HL-60/S4 (cell line): Measurements from ENCODE around the gene SND1.

Experiments used
- in situ Hi-C: fragments of 300-500 bp; cut with MboI; formaldehyde crosslinking; loops from 2 replicates; pipeline ENCODE4 v1.14.3; 2022; ENCODE audit warnings: low sequenced_read_pairs

The SND1 gene

GRCh38 chr7:128007303-128007680 lies 355.3 kb downstream of the SND1 start:
- in situ Hi-C loops = no loop called here

GRCh38 chr7:128008141-128008540 lies 356.1 kb downstream of the SND1 start:
- in situ Hi-C loops = no loop called here

- in situ Hi-C loops = no loop called here
These were observed 356.8 kb downstream of the SND1 start for GRCh38 chr7:128008744-128009143.

- in situ Hi-C loops = no loop called here
These were observed 358.6 kb downstream of the SND1 start for GRCh38 chr7:128010391-128011127.

- in situ Hi-C loops = no loop called here
These were observed 359.2 kb downstream of the SND1 start for GRCh38 chr7:128011131-128011661.

GRCh38 chr7:128014811-128015210 lies 362.8 kb downstream of the SND1 start:
- in situ Hi-C loops = no loop called here

- in situ Hi-C loops = no loop called here
These were observed 365.5 kb downstream of the SND1 start for GRCh38 chr7:128017460-128017859.

GRCh38 chr7:128017862-128018845 lies 366.2 kb downstream of the SND1 start:
- in situ Hi-C loops = no loop called here

GRCh38 chr7:128019288-128019687 lies 367.3 kb downstream of the SND1 start:
- in situ Hi-C loops = no loop called here

- in situ Hi-C loops = no loop called here
These were observed 368.2 kb downstream of the SND1 start for GRCh38 chr7:128020159-128020558.

- in situ Hi-C loops = no loop called here
These were observed 369.4 kb downstream of the SND1 start for GRCh38 chr7:128021366-128021765.

- in situ Hi-C loops = no loop called here
These were observed 370.9 kb downstream of the SND1 start for GRCh38 chr7:128022631-128023532.

GRCh38 chr7:128024151-128024550 lies 372.2 kb downstream of the SND1 start:
- in situ Hi-C loops = no loop called here

GRCh38 chr7:128025380-128025779 lies 373.4 kb downstream of the SND1 start:
- in situ Hi-C loops = no loop called here

GRCh38 chr7:128025819-128026218 lies 373.8 kb downstream of the SND1 start:
- in situ Hi-C loops = no loop called here

GRCh38 chr7:128026551-128026950 lies 374.6 kb downstream of the SND1 start:
- in situ Hi-C loops = no loop called here

GRCh38 chr7:128027485-128027980 lies 375.5 kb downstream of the SND1 start:
- in situ Hi-C loops = no loop called here

- in situ Hi-C loops = no loop called here
These were observed 377.5 kb downstream of the SND1 start for GRCh38 chr7:128029405-128029995.

GRCh38 chr7:128030263-128030653 lies 378.3 kb downstream of the SND1 start:
- in situ Hi-C loops = no loop called here
